ENCODE data around the gene SIK3. TPM values are rescaled to one million over a fixed set of nuclear protein-coding genes. Genes with fewer than 3 reads are reported as not detected.
"Not testable (repeated sequence)": the region's sequence is repeated elsewhere in the genome, so short reads cannot be mapped to it uniquely, and the experiment has no call there.

The SIK3 gene
- total RNA-seq, 4 donors from 2014 or later: 31.7 to 56.1 (median 45.3) TPM

DNA sequence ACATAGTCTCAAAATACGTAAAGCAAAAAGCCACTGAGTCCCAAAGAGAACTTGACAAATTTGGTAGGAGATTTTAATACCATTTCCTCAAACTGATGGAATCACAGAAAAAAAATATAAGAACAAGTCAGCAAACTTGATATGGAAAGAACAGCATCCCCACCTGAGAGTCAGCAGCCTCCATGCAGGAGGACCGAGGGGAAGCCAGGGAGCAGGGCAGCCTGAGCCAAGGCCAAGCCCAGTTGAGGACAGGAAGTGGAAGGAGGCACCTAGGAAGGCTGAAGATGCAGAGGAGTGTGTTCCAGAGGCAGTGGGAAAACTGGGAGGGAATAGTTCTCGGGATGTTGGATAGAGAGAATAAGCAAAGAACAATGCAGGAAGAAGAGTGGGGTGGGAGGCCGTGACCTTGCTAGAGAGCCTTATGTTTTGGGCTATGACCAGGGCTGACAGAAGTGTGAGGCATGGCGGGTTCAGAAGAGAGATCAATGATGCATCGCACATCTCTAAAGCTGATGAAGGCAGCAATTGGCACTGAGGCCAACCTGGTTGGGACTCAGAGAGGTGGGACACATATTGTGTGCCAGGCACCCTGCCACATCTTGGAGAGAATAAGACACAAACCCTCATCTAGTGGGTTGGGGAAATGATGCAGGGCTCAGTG is 290.5 kb downstream of the SIK3 start:
- ATAC-seq: no peak
- Histone ChIP-seq H3K4me1 (no peaks in the 10 kb centered on the region), H3K27me3 (peaks cover 5% of the 10 kb centered on the region), H3K4me3 (no peak overlapping the region), H3K36me3 (no peaks in the 10 kb centered on the region), H3K9me3 (no peaks in the 10 kb centered on the region), H3K27ac (no peak overlapping the region)
- 90 to 97% methylated on average over 5 to 6 of the region's 6 CpGs for WGBS, 2 donors (ENCODE audit: low coverage in 1 of 2)
- TF ChIP-seq CTCF (IDR thresholded peaks at IDR 0.05): no peak
- TF ChIP-seq EP300 (IDR thresholded peaks at IDR 0.05): no peak
- no peak for TF ChIP-seq POLR2A (IDR thresholded peaks at IDR 0.05)
- no peak for TF ChIP-seq POLR2AphosphoS5 (IDR thresholded peaks at IDR 0.05)

- no peaks in the 10 kb centered on the region for H3K36me3 ChIP-seq
- H3K27ac ChIP-seq: no peak overlapping the region
- ATAC-seq: no peak
- H3K27me3 ChIP-seq: peaks cover 9% of the 10 kb centered on the region
- 56 to 57% methylated on average over 3 of the region's 3 CpGs for WGBS, 2 donors (ENCODE audit: low coverage in 1 of 2)
- no peaks in the 10 kb centered on the region for H3K4me1 ChIP-seq
- H3K9me3 ChIP-seq: no peaks in the 10 kb centered on the region
- TF ChIP-seq POLR2A (IDR thresholded peaks at IDR 0.05) (no peak), POLR2AphosphoS5 (IDR thresholded peaks at IDR 0.05) (no peak), EP300 (IDR thresholded peaks at IDR 0.05) (no peak), CTCF (IDR thresholded peaks at IDR 0.05) (no peak)
- H3K4me3 ChIP-seq: no peak overlapping the region
Measured at GRCh38 chr11:116804001-116804400, 294.2 kb downstream of the SIK3 start.

DNA sequence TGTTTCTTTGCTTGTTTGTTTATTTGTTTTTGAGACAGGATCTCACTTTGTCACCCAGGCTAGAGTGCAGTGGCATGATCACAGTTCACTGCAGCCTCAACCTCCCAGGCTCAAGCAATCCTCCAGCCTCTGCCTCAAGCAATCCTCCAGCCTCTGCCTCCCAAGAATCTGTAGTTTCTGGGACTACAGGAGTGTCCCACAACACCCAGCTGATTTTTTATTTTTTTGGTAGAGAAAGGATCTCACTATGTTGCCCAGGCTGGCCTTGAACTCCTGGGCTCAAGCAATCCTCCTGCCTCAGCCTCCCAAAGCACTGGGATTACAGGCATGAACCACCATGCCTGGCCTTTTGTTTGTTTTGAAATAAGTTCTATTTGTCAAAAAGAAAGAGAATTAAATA is 296.6 kb downstream of the SIK3 start:
- H3K9me3 ChIP-seq, H3K27ac ChIP-seq, H3K4me1 ChIP-seq, H3K4me3 ChIP-seq, ATAC-seq, H3K36me3 ChIP-seq, H3K27me3 ChIP-seq: not testable (repeated sequence)

DNA sequence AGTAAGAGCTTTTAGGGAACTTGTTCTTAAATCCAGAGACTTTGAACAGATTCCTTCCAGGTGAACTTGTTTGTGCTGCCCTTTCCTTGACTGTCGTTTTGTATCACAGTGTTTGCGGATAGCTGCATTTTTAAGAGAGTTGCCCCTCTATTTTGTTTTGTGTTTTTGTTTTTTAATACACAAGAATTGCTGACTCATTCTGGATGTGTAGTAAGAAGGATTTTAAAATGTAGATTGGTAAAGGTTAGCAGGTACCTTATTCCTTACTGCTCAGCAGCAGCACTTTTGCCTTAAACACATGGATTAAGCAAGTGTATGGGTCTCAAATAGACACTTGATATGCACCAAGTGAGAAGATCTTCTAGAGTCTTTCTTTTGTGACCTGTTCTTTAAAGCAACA is 297.6 kb downstream of the SIK3 start:
- 79 to 88% methylated on average over 2 of the region's 2 CpGs for WGBS, 2 donors (ENCODE audit: low coverage in 1 of 2)
- H3K9me3 ChIP-seq: no peaks in the 10 kb centered on the region
- TF ChIP-seq POLR2AphosphoS5 (IDR thresholded peaks at IDR 0.05): no peak
- TF ChIP-seq POLR2A (IDR thresholded peaks at IDR 0.05): no peak
- TF ChIP-seq CTCF (IDR thresholded peaks at IDR 0.05): no peak
- TF ChIP-seq EP300 (IDR thresholded peaks at IDR 0.05): no peak
- H3K4me3 ChIP-seq: no peak overlapping the region
- ATAC-seq: no peak
- H3K4me1 ChIP-seq: no peaks in the 10 kb centered on the region
- H3K27me3 ChIP-seq: peaks cover 4% of the 10 kb centered on the region
- H3K27ac ChIP-seq: no peak overlapping the region
- H3K36me3 ChIP-seq: no peaks in the 10 kb centered on the region

DNA sequence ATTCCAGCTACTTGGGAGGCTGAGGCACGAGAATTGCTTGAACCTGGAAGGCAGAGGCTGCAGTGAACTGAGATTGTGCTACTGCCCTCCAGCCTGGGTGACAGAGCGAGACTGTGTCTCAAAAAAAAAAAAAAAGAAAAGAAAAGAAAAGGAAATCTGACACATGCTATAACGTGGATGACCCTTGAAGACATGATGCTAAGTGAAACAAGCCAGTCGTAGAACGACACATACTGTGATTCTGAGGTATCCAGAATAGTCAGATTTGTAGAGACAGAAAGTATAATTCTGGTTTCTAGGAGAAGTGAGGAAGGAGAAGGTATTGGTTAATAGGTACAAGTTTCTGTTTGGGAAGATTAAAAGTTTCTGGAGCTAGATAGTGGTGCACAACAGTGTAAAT is 299.9 kb downstream of the SIK3 start:
- no peak overlapping the region for H3K27ac ChIP-seq
- H3K4me3 ChIP-seq: no peak overlapping the region
- ATAC-seq: no peak
- no peak for TF ChIP-seq EP300 (IDR thresholded peaks at IDR 0.05)
- TF ChIP-seq POLR2AphosphoS5 (IDR thresholded peaks at IDR 0.05): no peak
- no peak for TF ChIP-seq CTCF (IDR thresholded peaks at IDR 0.05)
- no peak for TF ChIP-seq POLR2A (IDR thresholded peaks at IDR 0.05)
- no peaks in the 10 kb centered on the region for H3K4me1 ChIP-seq
- H3K36me3 ChIP-seq: no peaks in the 10 kb centered on the region
- H3K9me3 ChIP-seq: no peaks in the 10 kb centered on the region
- H3K27me3 ChIP-seq: peaks cover 4% of the 10 kb centered on the region
- WGBS, 2 donors (ENCODE audit: low coverage in 1 of 2): 75 to 85% methylated on average over 3 to 4 of the region's 5 CpGs

Measured in gastroesophageal sphincter (tissue), 4 donors.